ENCODE measurements around the gene ANKRD11.

GRCh38 chr16:89315271-89315670 is 175.1 kb downstream of the ANKRD11 start:
- TF ChIP-seq CTCF (IDR thresholded peaks at IDR 0.05; ENCODE audit: poor library complexity, severe bottlenecking): no peak
- no peak for TF ChIP-seq POLR2AphosphoS5 (IDR thresholded peaks at IDR 0.05)
- TF ChIP-seq EZH2 (IDR thresholded peaks at IDR 0.05; ENCODE audit: borderline replicate concordance, insufficient read depth, low read length, poor library complexity, severe bottlenecking): no peak
- TF ChIP-seq EP300 (conservative IDR thresholded peaks at IDR 0.05; ENCODE audit: poor library complexity, severe bottlenecking): no peak
